HL-60 (cell line): ENCODE data around the gene AGO4.

Experiments used
- CTCF ChIP-seq: IDR thresholded peaks from one replicate; pipeline ENCODE4 v1.5.1; 2011; ENCODE audit warnings: low read length, control low read depth, inconsistent platforms; ENCODE audit not compliant: insufficient read depth
- REST ChIP-seq: IDR thresholded peaks from 2 replicates; pipeline ENCODE4 v1.6.1; 2012; ENCODE audit warnings: low read depth; ENCODE audit not compliant: insufficient replicate concordance

GRCh38 chr1:35777109-35777508 is 30.7 kb upstream of the AGO4 start:
- TF ChIP-seq CTCF = no peak
- no peak for TF ChIP-seq REST
